ENCODE data around the gene C6orf62.

The C6orf62 gene

DNA sequence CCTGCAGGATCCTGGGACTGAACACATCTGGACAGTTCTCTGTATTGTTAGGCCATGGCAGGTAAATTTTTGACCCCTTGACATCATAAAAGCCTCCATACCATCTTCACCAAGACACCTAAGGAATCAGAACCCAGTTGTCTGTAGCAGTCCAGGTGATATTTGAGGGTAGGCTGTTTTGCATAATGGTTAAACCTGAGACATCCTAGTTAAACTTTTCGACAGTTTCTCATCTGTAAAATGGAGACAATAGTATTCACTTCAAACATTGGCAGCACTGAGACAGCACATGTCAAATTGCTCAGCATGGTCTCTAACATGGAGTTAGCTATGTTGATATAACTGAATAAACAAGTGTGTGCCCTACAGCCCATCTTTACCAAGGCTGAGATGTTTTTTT lies 24.8 kb downstream of the C6orf62 start:
- Histone ChIP-seq H3K4me3 (ENCODE audit: low read depth, low read length) (no peak overlapping the region), H3K36me3 (ENCODE audit: control insufficient read depth in 2 of 2, insufficient read depth in 1 of 2, low read length in 2 of 2) (peaks cover 3 to 6% of the 10 kb centered on the region in 2 experiments; a peak in 2 of 3 replicates), H3K27ac (ENCODE audit: extremely low read depth, low read depth, low read length) (no peak overlapping the region), H3K9me3 (ENCODE audit: control insufficient read depth, insufficient read depth, low read depth, low read length) (no peaks in the 10 kb centered on the region), H3K4me1 (ENCODE audit: control insufficient read depth, insufficient read depth, low read length) (peaks cover 4% of the 10 kb centered on the region; the same call in 1 of the 2 replicates)
- ChIA-PET POLR2A (no interaction called here), CTCF (interaction anchor here (0.6 to 2.7 kb wide), 10 partner anchors 9 to 284 kb away, joined by 3 to 15 read pairs (median 4); no protein-coding TSS in a partner anchor)
- TF ChIP-seq ZNF184 (tag by site-specific recombination; IDR thresholded peaks at IDR 0.05) (no peak), ZNF133 (tag by site-specific recombination; IDR thresholded peaks at IDR 0.05) (no peak), ZBTB17 (tag by site-specific recombination; IDR thresholded peaks at IDR 0.05) (no peak), ZNF140 (tag by site-specific recombination; IDR thresholded peaks at IDR 0.05) (no peak), ZBTB20 (tag by site-specific recombination; IDR thresholded peaks at IDR 0.05) (no peak), ZNF214 (tag by site-specific recombination; IDR thresholded peaks at IDR 0.05; ENCODE audit: borderline replicate concordance) (no peak), ZNF707 (tag by site-specific recombination; IDR thresholded peaks at IDR 0.05) (no peak)

DNA sequence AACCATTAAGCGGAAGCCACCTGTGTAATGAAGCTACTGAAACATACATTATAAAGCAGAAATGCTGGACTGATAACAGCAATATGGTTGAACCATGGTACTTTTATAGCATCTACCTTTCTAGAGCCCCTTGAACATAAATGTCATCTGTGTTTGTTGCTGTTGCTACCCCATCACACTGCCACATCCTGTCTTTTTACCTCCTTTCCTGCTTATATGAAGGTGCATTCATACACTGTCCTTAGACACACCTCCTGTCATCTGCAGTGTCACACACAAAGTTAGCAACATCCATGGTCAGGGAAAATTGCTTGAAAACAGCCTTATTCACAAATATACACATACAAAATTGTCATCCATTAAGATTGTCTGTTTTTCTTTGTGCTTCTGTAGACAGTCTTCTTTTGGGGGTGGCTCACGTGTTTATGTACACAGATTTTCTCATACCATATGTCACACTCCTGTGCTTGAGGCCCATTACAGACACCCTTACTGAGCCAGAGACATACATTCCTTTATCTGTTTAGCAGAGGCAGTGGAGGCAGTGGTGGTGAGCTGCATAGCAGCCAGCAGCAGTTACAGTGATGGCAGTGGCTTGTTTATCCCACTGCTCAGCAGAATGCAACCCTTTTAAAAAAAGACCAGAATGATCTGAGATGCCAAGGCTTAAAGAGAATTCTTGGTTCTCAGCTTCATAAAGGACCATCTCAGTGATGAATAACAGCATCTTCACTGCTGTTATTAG lies 25.9 kb downstream of the C6orf62 start:
- TF ChIP-seq SP2 (tag by site-specific recombination; IDR thresholded peaks at IDR 0.05) (no peak), ZNF350 (tag by site-specific recombination; IDR thresholded peaks at IDR 0.05) (no peak), ZNF169 (tag by site-specific recombination; IDR thresholded peaks at IDR 0.05) (no peak), ZNF76 (tag by site-specific recombination; IDR thresholded peaks at IDR 0.05; ENCODE audit: borderline replicate concordance, low read depth) (no peak), ZNF571 (tag by site-specific recombination; IDR thresholded peaks at IDR 0.05) (no peak), SETDB1 (IDR thresholded peaks at IDR 0.05; ENCODE audit: insufficient read length, low read length) (no peak), MZF1 (tag by site-specific recombination; IDR thresholded peaks at IDR 0.05; ENCODE audit: borderline replicate concordance) (no peak), ZNF433 (tag by site-specific recombination; IDR thresholded peaks at IDR 0.05; ENCODE audit: low read depth) (no peak), ZNF558 (tag by site-specific recombination; IDR thresholded peaks at IDR 0.05) (no peak), TCF7L2 (IDR thresholded peaks at IDR 0.05; ENCODE audit: borderline replicate concordance, low read depth, low read length) (no peak), ZNF707 (tag by site-specific recombination; IDR thresholded peaks at IDR 0.05) (no peak), ZNF37A (tag by site-specific recombination; IDR thresholded peaks at IDR 0.05) (no peak), WT1 (tag by site-specific recombination; IDR thresholded peaks at IDR 0.05) (no peak), ZNF16 (tag by site-specific recombination; IDR thresholded peaks at IDR 0.05; ENCODE audit: low read depth) (no peak), ZBTB7A (tag by site-specific recombination; IDR thresholded peaks at IDR 0.05; ENCODE audit: low read depth) (no peak), ZNF654 (tag by site-specific recombination; IDR thresholded peaks at IDR 0.05; ENCODE audit: low read depth) (no peak)
- TF ChIP-seq, protein P1, sequence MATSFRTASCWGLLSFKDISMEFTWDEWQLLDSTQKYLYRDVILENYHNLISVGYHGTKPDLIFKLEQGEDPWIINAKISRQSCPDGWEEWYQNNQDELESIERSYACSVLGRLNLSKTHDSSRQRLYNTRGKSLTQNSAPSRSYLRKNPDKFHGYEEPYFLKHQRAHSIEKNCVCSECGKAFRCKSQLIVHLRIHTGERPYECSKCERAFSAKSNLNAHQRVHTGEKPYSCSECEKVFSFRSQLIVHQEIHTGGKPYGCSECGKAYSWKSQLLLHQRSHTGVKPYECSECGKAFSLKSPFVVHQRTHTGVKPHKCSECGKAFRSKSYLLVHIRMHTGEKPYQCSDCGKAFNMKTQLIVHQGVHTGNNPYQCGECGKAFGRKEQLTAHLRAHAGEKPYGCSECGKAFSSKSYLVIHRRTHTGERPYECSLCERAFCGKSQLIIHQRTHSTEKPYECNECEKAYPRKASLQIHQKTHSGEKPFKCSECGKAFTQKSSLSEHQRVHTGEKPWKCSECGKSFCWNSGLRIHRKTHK (tag by site-specific recombination; IDR thresholded peaks at IDR 0.05), result no peak
- TF ChIP-seq, protein P2, sequence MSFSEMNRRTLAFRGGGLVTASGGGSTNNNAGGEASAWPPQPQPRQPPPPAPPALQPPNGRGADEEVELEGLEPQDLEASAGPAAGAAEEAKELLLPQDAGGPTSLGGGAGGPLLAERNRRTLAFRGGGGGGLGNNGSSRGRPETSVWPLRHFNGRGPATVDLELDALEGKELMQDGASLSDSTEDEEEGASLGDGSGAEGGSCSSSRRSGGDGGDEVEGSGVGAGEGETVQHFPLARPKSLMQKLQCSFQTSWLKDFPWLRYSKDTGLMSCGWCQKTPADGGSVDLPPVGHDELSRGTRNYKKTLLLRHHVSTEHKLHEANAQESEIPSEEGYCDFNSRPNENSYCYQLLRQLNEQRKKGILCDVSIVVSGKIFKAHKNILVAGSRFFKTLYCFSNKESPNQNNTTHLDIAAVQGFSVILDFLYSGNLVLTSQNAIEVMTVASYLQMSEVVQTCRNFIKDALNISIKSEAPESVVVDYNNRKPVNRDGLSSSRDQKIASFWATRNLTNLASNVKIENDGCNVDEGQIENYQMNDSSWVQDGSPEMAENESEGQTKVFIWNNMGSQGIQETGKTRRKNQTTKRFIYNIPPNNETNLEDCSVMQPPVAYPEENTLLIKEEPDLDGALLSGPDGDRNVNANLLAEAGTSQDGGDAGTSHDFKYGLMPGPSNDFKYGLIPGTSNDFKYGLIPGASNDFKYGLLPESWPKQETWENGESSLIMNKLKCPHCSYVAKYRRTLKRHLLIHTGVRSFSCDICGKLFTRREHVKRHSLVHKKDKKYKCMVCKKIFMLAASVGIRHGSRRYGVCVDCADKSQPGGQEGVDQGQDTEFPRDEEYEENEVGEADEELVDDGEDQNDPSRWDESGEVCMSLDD (tag by site-specific recombination; IDR thresholded peaks at IDR 0.05), result no peak
- TF ChIP-seq, protein P3, sequence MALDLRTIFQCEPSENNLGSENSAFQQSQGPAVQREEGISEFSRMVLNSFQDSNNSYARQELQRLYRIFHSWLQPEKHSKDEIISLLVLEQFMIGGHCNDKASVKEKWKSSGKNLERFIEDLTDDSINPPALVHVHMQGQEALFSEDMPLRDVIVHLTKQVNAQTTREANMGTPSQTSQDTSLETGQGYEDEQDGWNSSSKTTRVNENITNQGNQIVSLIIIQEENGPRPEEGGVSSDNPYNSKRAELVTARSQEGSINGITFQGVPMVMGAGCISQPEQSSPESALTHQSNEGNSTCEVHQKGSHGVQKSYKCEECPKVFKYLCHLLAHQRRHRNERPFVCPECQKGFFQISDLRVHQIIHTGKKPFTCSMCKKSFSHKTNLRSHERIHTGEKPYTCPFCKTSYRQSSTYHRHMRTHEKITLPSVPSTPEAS (tag by site-specific recombination; IDR thresholded peaks at IDR 0.05), result no peak
- H3K36me3 ChIP-seq (ENCODE audit: control insufficient read depth in 2 of 2, insufficient read depth in 1 of 2, low read length in 2 of 2), result no peaks in the 10 kb centered on the region; a peak in 1 of 3 replicates
- peaks cover 4% of the 10 kb centered on the region; the same call in 1 of the 2 replicates for H3K4me1 ChIP-seq (ENCODE audit: control insufficient read depth, insufficient read depth, low read length)
- H3K27ac ChIP-seq (ENCODE audit: extremely low read depth, low read depth, low read length), result no peak overlapping the region
- ChIA-PET CTCF (interaction anchor here (0.6 to 2.7 kb wide), 7 partner anchors 21 to 262 kb away, joined by 3 to 16 read pairs (median 4); no protein-coding TSS in a partner anchor), POLR2A (no interaction called here)
- no peak overlapping the region for H3K4me3 ChIP-seq (ENCODE audit: low read depth, low read length)
- H3K9me3 ChIP-seq (ENCODE audit: control insufficient read depth, insufficient read depth, low read depth, low read length), result no peaks in the 10 kb centered on the region

Data from HEK293 (cell line).